SK-N-SH treated with all-trans-retinoic acid at 6 μM for 48 hours (cell line): ENCODE results near the gene SUGCT.
A peak's percentile ranks its signal among the peaks of the same experiment; 100 is the strongest.

Experiments
- ATAC-seq: fragments of 200-7000 bp; cut with Tn5 transposase; 3 replicates; pipeline ENCODE4 v1.9.1; 2020; ENCODE audit warnings: mild to moderate bottlenecking, moderate library complexity
- ARNTL ChIP-seq: fragments of 450-650 bp; formaldehyde crosslinking; IDR thresholded peaks from 2 replicates; pipeline ENCODE4 v1.5.0; 2020; ENCODE audit warnings: low read depth, mild to moderate bottlenecking, moderate library complexity, borderline replicate concordance
- BACH2 ChIP-seq: fragments of 250-450 bp; sonication (Bioruptor Pico); IDR thresholded peaks from 2 replicates; pipeline ENCODE4 v1.9.0; 2021; ENCODE audit warnings: mild to moderate bottlenecking, borderline replicate concordance
- CREB5 ChIP-seq: fragments of 250-450 bp; sonication (Bioruptor Pico); IDR thresholded peaks from 2 replicates; pipeline ENCODE4 v1.5.1; 2020; ENCODE audit warnings: low read depth, mild to moderate bottlenecking, moderate library complexity
- ESRRG ChIP-seq: fragments of 250-450 bp; sonication (Bioruptor Pico); IDR thresholded peaks from 2 replicates; pipeline ENCODE4 v1.6.1; 2021; ENCODE audit warnings: mild to moderate bottlenecking
- PATZ1 ChIP-seq: fragments of 250-450 bp; sonication (Bioruptor Pico); IDR thresholded peaks from 2 replicates; pipeline ENCODE4 v1.8.0; 2020; ENCODE audit warnings: mild to moderate bottlenecking, moderate library complexity, borderline replicate concordance
- POU6F1 ChIP-seq: fragments of 250-450 bp; sonication (Bioruptor Pico); IDR thresholded peaks from 2 replicates; pipeline ENCODE4 v1.8.0; 2021; ENCODE audit warnings: low read depth, mild to moderate bottlenecking, moderate library complexity, borderline replicate concordance
- PPARA ChIP-seq: fragments of 250-450 bp; sonication (Bioruptor Pico); IDR thresholded peaks from 2 replicates; pipeline ENCODE4 v1.5.0; 2020; ENCODE audit warnings: mild to moderate bottlenecking, borderline replicate concordance
- RARB ChIP-seq: fragments of 250-450 bp; sonication (Bioruptor Pico); IDR thresholded peaks from 2 replicates; pipeline ENCODE4 v1.8.0; 2021; ENCODE audit warnings: mild to moderate bottlenecking, moderate library complexity
- TCF4 ChIP-seq: fragments of 250-450 bp; sonication (Bioruptor Pico); IDR thresholded peaks from 2 replicates; pipeline ENCODE4 v1.8.0; 2021; ENCODE audit warnings: mild to moderate bottlenecking, moderate library complexity, borderline replicate concordance
- TOX ChIP-seq: fragments of 250-450 bp; sonication (Bioruptor Pico); IDR thresholded peaks from 2 replicates; pipeline ENCODE4 v1.8.0; 2021; ENCODE audit warnings: mild to moderate bottlenecking, moderate library complexity, borderline replicate concordance
- ZC3H10 ChIP-seq: fragments of 250-450 bp; sonication (Bioruptor Pico); IDR thresholded peaks from 2 replicates; pipeline ENCODE4 v1.5.1; 2021; ENCODE audit warnings: mild to moderate bottlenecking, moderate library complexity
- ZFP3 ChIP-seq: fragments of 250-450 bp; sonication (Bioruptor Pico); IDR thresholded peaks from 2 replicates; pipeline ENCODE4 v1.5.0; 2020; ENCODE audit warnings: mild to moderate bottlenecking, moderate library complexity
- ZFP30 ChIP-seq: fragments of 450-650 bp; formaldehyde crosslinking; IDR thresholded peaks from 2 replicates; pipeline ENCODE4 v1.5.0; 2022; ENCODE audit warnings: mild to moderate bottlenecking, moderate library complexity
- ZNF565 ChIP-seq: fragments of 450-650 bp; formaldehyde crosslinking; conservative IDR thresholded peaks from 2 replicates; pipeline ENCODE4 v1.5.0; 2020; ENCODE audit warnings: low read depth, mild to moderate bottlenecking, moderate library complexity
- ZNF70 ChIP-seq: fragments of 450-650 bp; formaldehyde crosslinking; IDR thresholded peaks from 2 replicates; pipeline ENCODE4 v1.5.0; 2020; ENCODE audit warnings: mild to moderate bottlenecking, moderate library complexity
- ZNF8 ChIP-seq: fragments of 450-650 bp; formaldehyde crosslinking; IDR thresholded peaks from 2 replicates; pipeline ENCODE4 v1.5.0; 2020; ENCODE audit warnings: mild to moderate bottlenecking, moderate library complexity
- TF ChIP-seq, protein P1 (sequence below): fragments of 250-450 bp; sonication (Bioruptor Pico); IDR thresholded peaks from 2 replicates; pipeline ENCODE4 v1.5.1; 2021; ENCODE audit warnings: mild to moderate bottlenecking, moderate library complexity
- TF ChIP-seq, protein P2 (sequence below): fragments of 250-450 bp; sonication (Bioruptor Pico); IDR thresholded peaks from 2 replicates; pipeline ENCODE4 v1.5.0; 2020; ENCODE audit warnings: mild to moderate bottlenecking, moderate library complexity

SUGCT gene

GRCh38 chr7:40223451-40224127, 88.8 kb downstream of the SUGCT start:
- TF ChIP-seq ESRRG (CRISPR knock-in tag) (no peak), ZC3H10 (CRISPR knock-in tag) (no peak), ZNF565 (CRISPR knock-in tag) (no peak), ZNF70 (CRISPR knock-in tag) (no peak)
- TF ChIP-seq, protein P1, sequence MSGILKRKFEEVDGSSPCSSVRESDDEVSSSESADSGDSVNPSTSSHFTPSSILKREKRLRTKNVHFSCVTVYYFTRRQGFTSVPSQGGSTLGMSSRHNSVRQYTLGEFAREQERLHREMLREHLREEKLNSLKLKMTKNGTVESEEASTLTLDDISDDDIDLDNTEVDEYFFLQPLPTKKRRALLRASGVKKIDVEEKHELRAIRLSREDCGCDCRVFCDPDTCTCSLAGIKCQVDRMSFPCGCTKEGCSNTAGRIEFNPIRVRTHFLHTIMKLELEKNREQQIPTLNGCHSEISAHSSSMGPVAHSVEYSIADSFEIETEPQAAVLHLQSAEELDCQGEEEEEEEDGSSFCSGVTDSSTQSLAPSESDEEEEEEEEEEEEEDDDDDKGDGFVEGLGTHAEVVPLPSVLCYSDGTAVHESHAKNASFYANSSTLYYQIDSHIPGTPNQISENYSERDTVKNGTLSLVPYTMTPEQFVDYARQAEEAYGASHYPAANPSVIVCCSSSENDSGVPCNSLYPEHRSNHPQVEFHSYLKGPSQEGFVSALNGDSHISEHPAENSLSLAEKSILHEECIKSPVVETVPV: no peak

GRCh38 chr7:40230101-40230500, 95.3 kb downstream of the SUGCT start:
- ATAC-seq: no peak

More at GRCh38 chr7:40223451-40224127, 88.8 kb downstream of the SUGCT start:
- no peak for ATAC-seq

DNA sequence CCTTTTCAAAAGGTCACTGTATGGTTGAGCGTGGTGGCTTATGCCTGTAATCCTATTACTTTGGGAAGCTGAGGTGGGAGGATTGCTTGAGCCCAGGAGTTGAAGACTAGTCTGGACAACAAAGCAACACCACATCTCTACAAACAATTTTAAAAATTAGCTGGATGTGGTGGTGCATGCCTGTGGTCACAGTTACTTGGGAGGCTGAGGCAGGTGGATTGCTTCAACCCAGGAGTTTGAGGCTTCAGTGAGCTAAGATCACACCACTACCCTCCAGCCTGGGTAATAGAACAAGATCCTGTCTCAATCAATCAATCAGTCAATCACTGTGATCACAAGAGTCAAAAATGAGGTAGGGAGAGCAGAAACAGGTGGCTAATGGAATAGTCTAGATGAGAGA, 97.0 kb downstream of the SUGCT start:
- peak; percentile 16 for ATAC-seq
- TF ChIP-seq ARNTL (CRISPR knock-in tag) (no peak), ESRRG (CRISPR knock-in tag) (no peak), ZNF8 (CRISPR knock-in tag) (no peak), BACH2 (CRISPR knock-in tag) (no peak), POU6F1 (CRISPR knock-in tag) (no peak), ZNF565 (CRISPR knock-in tag) (no peak), ZFP30 (CRISPR knock-in tag) (no peak)

More at GRCh38 chr7:40230101-40230500, 95.3 kb downstream of the SUGCT start:
- TF ChIP-seq, protein P2, sequence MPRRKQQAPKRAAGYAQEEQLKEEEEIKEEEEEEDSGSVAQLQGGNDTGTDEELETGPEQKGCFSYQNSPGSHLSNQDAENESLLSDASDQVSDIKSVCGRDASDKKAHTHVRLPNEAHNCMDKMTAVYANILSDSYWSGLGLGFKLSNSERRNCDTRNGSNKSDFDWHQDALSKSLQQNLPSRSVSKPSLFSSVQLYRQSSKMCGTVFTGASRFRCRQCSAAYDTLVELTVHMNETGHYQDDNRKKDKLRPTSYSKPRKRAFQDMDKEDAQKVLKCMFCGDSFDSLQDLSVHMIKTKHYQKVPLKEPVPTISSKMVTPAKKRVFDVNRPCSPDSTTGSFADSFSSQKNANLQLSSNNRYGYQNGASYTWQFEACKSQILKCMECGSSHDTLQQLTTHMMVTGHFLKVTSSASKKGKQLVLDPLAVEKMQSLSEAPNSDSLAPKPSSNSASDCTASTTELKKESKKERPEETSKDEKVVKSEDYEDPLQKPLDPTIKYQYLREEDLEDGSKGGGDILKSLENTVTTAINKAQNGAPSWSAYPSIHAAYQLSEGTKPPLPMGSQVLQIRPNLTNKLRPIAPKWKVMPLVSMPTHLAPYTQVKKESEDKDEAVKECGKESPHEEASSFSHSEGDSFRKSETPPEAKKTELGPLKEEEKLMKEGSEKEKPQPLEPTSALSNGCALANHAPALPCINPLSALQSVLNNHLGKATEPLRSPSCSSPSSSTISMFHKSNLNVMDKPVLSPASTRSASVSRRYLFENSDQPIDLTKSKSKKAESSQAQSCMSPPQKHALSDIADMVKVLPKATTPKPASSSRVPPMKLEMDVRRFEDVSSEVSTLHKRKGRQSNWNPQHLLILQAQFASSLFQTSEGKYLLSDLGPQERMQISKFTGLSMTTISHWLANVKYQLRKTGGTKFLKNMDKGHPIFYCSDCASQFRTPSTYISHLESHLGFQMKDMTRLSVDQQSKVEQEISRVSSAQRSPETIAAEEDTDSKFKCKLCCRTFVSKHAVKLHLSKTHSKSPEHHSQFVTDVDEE (CRISPR knock-in tag): no peak
- TF ChIP-seq CREB5 (CRISPR knock-in tag): no peak
- no peak for TF ChIP-seq ZNF8 (CRISPR knock-in tag)
- no peak for TF ChIP-seq POU6F1 (CRISPR knock-in tag)
- no peak for TF ChIP-seq PPARA (CRISPR knock-in tag)
- no peak for TF ChIP-seq ZFP3
- TF ChIP-seq RARB (CRISPR knock-in tag): no peak
- no peak for TF ChIP-seq PATZ1 (CRISPR knock-in tag)
- no peak for TF ChIP-seq BACH2 (CRISPR knock-in tag)
- no peak for TF ChIP-seq ZC3H10 (CRISPR knock-in tag)
- no peak for TF ChIP-seq TCF4 (CRISPR knock-in tag)
- no peak for TF ChIP-seq ZFP30 (CRISPR knock-in tag)
- no peak for TF ChIP-seq TOX (CRISPR knock-in tag)
